Caco-2 (cell line): ENCODE results near the gene BRSK1. TPM values are rescaled to one million over a fixed set of nuclear protein-coding genes. Genes with fewer than 3 reads are reported as not detected.
A peak's percentile ranks its signal among the peaks of the same experiment; 100 is the strongest.

ENCODE experiments used
- BruUV-seq: library from RNA; stranded (reverse); fragments of 400-500 nt; replicated peaks from 2 replicates; lab custom pipeline; 2021; lab: Mats Ljungman, UMichigan
- CTCF ChIA-PET: fragments of 300-600 bp; sonication (Branson Sonifier 250); formaldehyde crosslinking; loops from one replicate; lab custom pipeline; 2022; ENCODE audit warnings: antibody characterized with exemption; lab: Charles Lee
- POLR2A ChIA-PET: fragments of 300-600 bp; sonication (Branson Sonifier 250); formaldehyde crosslinking; loops from one replicate; lab custom pipeline; 2022; ENCODE audit warnings: antibody characterized with exemption; lab: Charles Lee
- DNase-seq, 2 experiments: peaks; one replicate each; pipeline versions ENCODE4 v3.0.0 to v3.0.0-alpha.2; 2020 to 2022
- H3K27me3 ChIP-seq: replicated peaks from 2 replicates; pipeline ENCODE4 v1.6.0; 2011; ENCODE audit warnings: low read length; ENCODE audit not compliant: control insufficient read depth, insufficient read depth
- H3K36me3 ChIP-seq: 2 replicates; pipeline ENCODE4 v1.5.1; 2011; ENCODE audit warnings: low read length; ENCODE audit not compliant: control insufficient read depth, insufficient read depth
- H3K4me1 ChIP-seq: fragments of 250-450 bp; sonication (Bioruptor Pico); 2 replicates; pipeline ENCODE4 v1.5.1; 2020; ENCODE audit warnings: mild to moderate bottlenecking
- H3K4me3 ChIP-seq: 2 replicates; pipeline ENCODE4 v1.5.1; 2011; ENCODE audit warnings: low read depth, mild to moderate bottlenecking, control low read depth, low read length
- H3K9me3 ChIP-seq: fragments of 250-450 bp; sonication (Bioruptor Pico); 2 replicates; pipeline ENCODE4 v1.5.1; 2020; ENCODE audit warnings: mild to moderate bottlenecking, moderate library complexity
- H3K27ac Mint-ChIP-seq: one replicate; pipeline ENCODE4 v1.8.0; 2022; ENCODE audit warnings: mixed read lengths; ENCODE audit not compliant: unreplicated experiment
- H3K27me3 Mint-ChIP-seq: one replicate; pipeline ENCODE4 v1.8.0; 2022; ENCODE audit warnings: mixed read lengths; ENCODE audit not compliant: insufficient read depth, unreplicated experiment
- H3K36me3 Mint-ChIP-seq: one replicate; pipeline ENCODE4 v1.8.0; 2022; ENCODE audit warnings: mild to moderate bottlenecking, mixed read lengths; ENCODE audit not compliant: insufficient read depth, unreplicated experiment
- H3K4me1 Mint-ChIP-seq: one replicate; pipeline ENCODE4 v1.8.0; 2022; ENCODE audit warnings: low read depth, mixed read lengths; ENCODE audit not compliant: unreplicated experiment
- H3K4me3 Mint-ChIP-seq: one replicate; pipeline ENCODE4 v1.8.0; 2022; ENCODE audit warnings: mild to moderate bottlenecking, moderate library complexity, mixed read lengths; ENCODE audit not compliant: unreplicated experiment
- H3K9me3 Mint-ChIP-seq: one replicate; pipeline ENCODE4 v1.8.0; 2022; ENCODE audit warnings: mixed read lengths; ENCODE audit not compliant: unreplicated experiment
- CTCF ChIP-seq, 2 experiments: fragments of 200-600 bp in 1 of 2; IDR thresholded peaks; 1 replicate in 1 of 2; 2 replicates in 1 of 2; pipeline versions ENCODE4 v1.5.1 to v1.8.0; 2011 to 2022; ENCODE audit warnings: antibody characterized with exemption in 1 of 2, control low read depth in 1 of 2, inconsistent platforms in 1 of 2, low read depth in 1 of 2, low read length in 1 of 2, mild to moderate bottlenecking in 1 of 2, moderate library complexity in 1 of 2; ENCODE audit not compliant: insufficient read depth in 1 of 2, severe bottlenecking in 1 of 2, unreplicated experiment in 1 of 2
- intact Hi-C: fragments of 100-400 bp; cut with micrococcal nuclease; formaldehyde crosslinking; loops from one replicate; pipeline ENCODE4 v1.10.0; 2022; ENCODE audit not compliant: unreplicated experiment
- microRNA-seq: library from miRNA; unstranded; fragments of <30 nt; microRNA quantifications from one replicate; pipeline ENCODE4 v1.2.0, GENCODE V29; 2022
- total RNA-seq: library from RNA; stranded (reverse); gene quantifications from 2 replicates; pipeline ENCODE4 v1.2.3, GENCODE V29; 2022

Gene BRSK1
- total RNA-seq, 1 experiment from 2014 or later = 28.6 TPM

GRCh38 chr19:55358943-55359908, 75.4 kb downstream of the BRSK1 start:
- Histone ChIP-seq H3K36me3 (no peaks in the 10 kb centered on the region), H3K4me3 (no peak overlapping the region), H3K9me3 (no peaks in the 10 kb centered on the region), H3K4me1 (0 out of 2 replicates have a peak, but pooled peaks cover 3% of the 10 kb centered on the region), H3K27me3 (no peaks in the 10 kb centered on the region)
- BruUV-seq = no TSS peak
- POLR2A ChIA-PET = interaction anchor here (1.3 kb wide), 1 partner anchor 20 kb away, joined by 6 read pairs; the partner anchor contains the start of gene KMT5C
- no peak overlapping the region for H3K27ac Mint-ChIP-seq
- no peak for TF ChIP-seq CTCF (IDR thresholded peaks at IDR 0.05; ENCODE audit: insufficient read depth in 1 of 2, low read depth in 1 of 2, low read length in 1 of 2, severe bottlenecking in 1 of 2, unreplicated experiment in 1 of 2)
- peaks cover 6% of the 10 kb centered on the region for H3K27me3 Mint-ChIP-seq
- CTCF ChIA-PET = no interaction called here
- no peaks in the 10 kb centered on the region for H3K4me1 Mint-ChIP-seq
- no peak overlapping the region for H3K4me3 Mint-ChIP-seq
- no peaks in the 10 kb centered on the region for H3K9me3 Mint-ChIP-seq
- intact Hi-C loops = no loop called here
- H3K36me3 Mint-ChIP-seq = no peaks in the 10 kb centered on the region
- no peak for DNase-seq

GRCh38 chr19:55360902-55361301, 77.1 kb downstream of the BRSK1 start:
- no peak for TF ChIP-seq CTCF (IDR thresholded peaks at IDR 0.05; ENCODE audit: insufficient read depth in 1 of 2, low read depth in 1 of 2, low read length in 1 of 2, severe bottlenecking in 1 of 2, unreplicated experiment in 1 of 2)
- Histone ChIP-seq H3K9me3 (no peaks in the 10 kb centered on the region), H3K36me3 (no peaks in the 10 kb centered on the region), H3K27me3 (no peaks in the 10 kb centered on the region), H3K4me1 (no peaks in the 10 kb centered on the region), H3K4me3 (no peak overlapping the region)
- no peak for DNase-seq
- Mint-ChIP-seq H3K4me3 (no peak overlapping the region), H3K36me3 (no peaks in the 10 kb centered on the region), H3K27me3 (peaks cover 6% of the 10 kb centered on the region), H3K27ac (no peak overlapping the region), H3K9me3 (no peaks in the 10 kb centered on the region), H3K4me1 (no peaks in the 10 kb centered on the region)
- POLR2A ChIA-PET = no interaction called here
- CTCF ChIA-PET = no interaction called here
- BruUV-seq = no TSS peak
- intact Hi-C loops = no loop called here

Small RNA genes within 50 kb of the gene (microRNA-seq; reads per million reads assigned to microRNA genes)
- gene MIR6802 (1.3 reads per million), gene MIR6803 (4.3 reads per million, percentile 29 among the genes with 10 or more reads in this experiment)

Other genes with a start within 250 kb of the BRSK1 start
- gene GP6, start 245.7 kb upstream of the BRSK1 start, total RNA-seq = not detected in 2 replicates
- 43.3 and 49.8 TPM in 2 replicates for gene RDH13, start 220.8 kb upstream of the BRSK1 start, total RNA-seq
- gene EPS8L1, start 208.1 kb upstream of the BRSK1 start, total RNA-seq = 135 and 141 TPM in 2 replicates
- gene PPP1R12C, start 166.4 kb upstream of the BRSK1 start, total RNA-seq = 104 TPM in 2 replicates
- gene TNNT1, start 134.8 kb upstream of the BRSK1 start, total RNA-seq = 11.8 and 18.0 TPM in 2 replicates
- gene TNNI3, start 126.3 kb upstream of the BRSK1 start, total RNA-seq = 2.9 and 4.2 TPM in 2 replicates
- 0.45 and 0.91 TPM in 2 replicates for gene DNAAF3, start 117.4 kb upstream of the BRSK1 start, total RNA-seq
- gene SYT5, start 103.7 kb upstream of the BRSK1 start, total RNA-seq = not detected in 2 replicates
- 2.3 and 2.7 TPM in 2 replicates for gene PTPRH, start 74.5 kb upstream of the BRSK1 start, total RNA-seq
- 18.0 and 21.2 TPM in 2 replicates for gene TMEM86B, start 55.2 kb upstream of the BRSK1 start, total RNA-seq
- gene PPP6R1, start 25.0 kb upstream of the BRSK1 start, total RNA-seq = 113 and 118 TPM in 2 replicates
- 69.6 and 71.4 TPM in 2 replicates for gene HSPBP1, start 3.9 kb upstream of the BRSK1 start, total RNA-seq
- 1.6 and 3.4 TPM in 2 replicates for gene TMEM150B, start 41.3 kb downstream of the BRSK1 start, total RNA-seq
- gene KMT5C, start 55.9 kb downstream of the BRSK1 start, total RNA-seq = 25.8 and 26.3 TPM in 2 replicates
- gene COX6B2, start 70.7 kb downstream of the BRSK1 start, total RNA-seq = 0.27 and 0.35 TPM in 2 replicates
- gene GARIN5B, start 79.3 kb downstream of the BRSK1 start, total RNA-seq = not detected in 2 replicates
- 0.70 and 1.1 TPM in 2 replicates for gene IL11, start 86.5 kb downstream of the BRSK1 start, total RNA-seq
- gene TMEM190, start 92.8 kb downstream of the BRSK1 start, total RNA-seq = not detected in 2 replicates
- gene TMEM238, start 100.3 kb downstream of the BRSK1 start, total RNA-seq = 18.1 and 22.7 TPM in 2 replicates
- gene RPL28, start 101.9 kb downstream of the BRSK1 start, total RNA-seq = 2,048 and 2,146 TPM in 2 replicates
- 279 and 293 TPM in 2 replicates for gene UBE2S, start 123.8 kb downstream of the BRSK1 start, total RNA-seq
- gene SHISA7, start 159.3 kb downstream of the BRSK1 start, total RNA-seq = not detected in 2 replicates
- 40.6 and 49.6 TPM in 2 replicates for gene ISOC2, start 177.6 kb downstream of the BRSK1 start, total RNA-seq
- not detected in 2 replicates for gene C19orf85, start 180.8 kb downstream of the BRSK1 start, total RNA-seq
- 12.3 and 13.9 TPM in 2 replicates for gene ZNF628, start 192.6 kb downstream of the BRSK1 start, total RNA-seq
- gene NAT14, start 201.2 kb downstream of the BRSK1 start, total RNA-seq = 40.9 and 45.2 TPM in 2 replicates
- gene SSC5D, start 204.4 kb downstream of the BRSK1 start, total RNA-seq = 0.58 and 0.86 TPM in 2 replicates